ENCODE measurements around the gene RTN4RL1. TPM values are rescaled to one million over a fixed set of nuclear protein-coding genes. Genes with fewer than 3 reads are reported as not detected.

RTN4RL1 gene
- total RNA-seq, 4 donors from 2014 or later, result 7.3 to 12.6 (median 7.8) TPM

DNA sequence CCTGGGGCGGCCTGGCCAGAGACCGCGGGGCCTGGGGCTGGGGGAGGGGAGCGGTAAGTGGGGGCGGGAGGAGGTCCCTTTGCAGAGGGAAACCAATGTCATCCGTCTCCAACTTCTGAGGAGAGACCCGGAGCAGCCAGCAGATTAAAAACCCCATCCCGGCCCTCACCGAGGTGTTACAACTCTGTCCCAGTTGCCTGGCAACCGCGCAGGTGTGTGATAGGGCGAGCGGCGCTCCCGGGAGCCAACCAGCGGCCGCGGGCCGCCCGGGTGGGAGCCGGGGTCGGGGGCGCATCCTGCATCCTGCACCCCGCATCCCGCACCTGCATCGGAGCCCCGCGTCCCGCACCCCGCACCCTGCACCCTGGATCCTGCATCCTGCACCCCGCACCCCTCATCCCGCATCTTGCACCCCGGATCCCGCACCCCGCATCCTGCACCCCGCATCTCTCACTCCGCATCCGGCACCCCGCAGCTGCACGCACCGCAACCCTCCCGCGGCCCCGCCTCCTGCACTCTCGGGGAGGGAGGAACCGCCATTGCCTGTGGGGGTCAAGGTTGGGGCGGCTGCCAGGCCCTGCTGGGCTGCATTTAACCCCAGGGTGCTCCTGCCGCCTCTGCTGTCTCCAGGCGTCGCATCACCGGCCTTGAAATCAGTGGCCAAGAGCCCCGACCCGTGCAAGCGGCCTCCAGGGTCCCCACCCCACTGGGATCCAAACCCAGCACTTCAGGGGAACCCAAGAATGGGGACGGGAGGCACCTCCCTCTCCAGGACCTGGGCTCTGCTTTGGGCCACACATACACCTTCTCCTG is 47.3 kb downstream of the RTN4RL1 start:
- H3K4me1 ChIP-seq, result peaks cover 0 to 34% (median 0%) of the 10 kb centered on the region in 4 donors
- DNase-seq (ENCODE audit: low spot score in 2 of 2), result no peak
- H3K36me3 ChIP-seq, result no peaks in the 10 kb centered on the region
- WGBS, 2 donors, result 15 to 18% methylated on average over 19 to 51 of the region's 55 CpGs
- no peaks in the 10 kb centered on the region for H3K9me3 ChIP-seq
- H3K27me3 ChIP-seq, result peaks cover 0 to 37% of the 10 kb centered on the region in 2 donors
- no peak overlapping the region for H3K4me3 ChIP-seq
- H3K27ac ChIP-seq, result no peak overlapping the region
- TF ChIP-seq, protein P1, sequence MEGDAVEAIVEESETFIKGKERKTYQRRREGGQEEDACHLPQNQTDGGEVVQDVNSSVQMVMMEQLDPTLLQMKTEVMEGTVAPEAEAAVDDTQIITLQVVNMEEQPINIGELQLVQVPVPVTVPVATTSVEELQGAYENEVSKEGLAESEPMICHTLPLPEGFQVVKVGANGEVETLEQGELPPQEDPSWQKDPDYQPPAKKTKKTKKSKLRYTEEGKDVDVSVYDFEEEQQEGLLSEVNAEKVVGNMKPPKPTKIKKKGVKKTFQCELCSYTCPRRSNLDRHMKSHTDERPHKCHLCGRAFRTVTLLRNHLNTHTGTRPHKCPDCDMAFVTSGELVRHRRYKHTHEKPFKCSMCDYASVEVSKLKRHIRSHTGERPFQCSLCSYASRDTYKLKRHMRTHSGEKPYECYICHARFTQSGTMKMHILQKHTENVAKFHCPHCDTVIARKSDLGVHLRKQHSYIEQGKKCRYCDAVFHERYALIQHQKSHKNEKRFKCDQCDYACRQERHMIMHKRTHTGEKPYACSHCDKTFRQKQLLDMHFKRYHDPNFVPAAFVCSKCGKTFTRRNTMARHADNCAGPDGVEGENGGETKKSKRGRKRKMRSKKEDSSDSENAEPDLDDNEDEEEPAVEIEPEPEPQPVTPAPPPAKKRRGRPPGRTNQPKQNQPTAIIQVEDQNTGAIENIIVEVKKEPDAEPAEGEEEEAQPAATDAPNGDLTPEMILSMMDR (IDR thresholded peaks at IDR 0.05), result no peak
- TF ChIP-seq POLR2A (IDR thresholded peaks at IDR 0.05) (no peak), EP300 (IDR thresholded peaks at IDR 0.05) (no peak)

DNA sequence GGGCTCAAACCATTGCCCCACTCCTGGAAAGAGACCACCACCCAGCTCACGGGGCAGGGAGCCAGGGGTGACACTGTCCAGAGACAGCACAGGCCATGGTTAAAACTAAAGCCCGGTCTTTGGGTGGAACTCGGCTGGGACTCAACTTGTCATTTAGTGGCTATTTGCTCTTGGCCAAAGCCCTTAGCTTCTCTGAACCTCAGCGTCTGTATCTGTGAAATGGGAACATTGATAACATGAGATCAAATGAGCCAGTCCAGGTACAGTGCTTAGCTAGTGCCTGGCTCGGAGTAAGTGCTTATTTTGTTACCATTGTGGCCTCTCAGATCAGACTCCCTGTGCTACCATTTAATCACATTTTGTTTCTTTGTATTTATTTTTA is 48.5 kb downstream of the RTN4RL1 start:
- H3K36me3 ChIP-seq, result no peaks in the 10 kb centered on the region
- H3K9me3 ChIP-seq, result no peaks in the 10 kb centered on the region
- 83 to 85% methylated on average over 4 to 5 of the region's 5 CpGs for WGBS, 2 donors
- H3K27ac ChIP-seq, result no peak overlapping the region
- TF ChIP-seq, protein P1 (IDR thresholded peaks at IDR 0.05), result no peak
- TF ChIP-seq POLR2A (IDR thresholded peaks at IDR 0.05) (no peak), EP300 (IDR thresholded peaks at IDR 0.05) (no peak)
- no peak overlapping the region for H3K4me3 ChIP-seq
- H3K27me3 ChIP-seq, result peaks cover 0 to 37% of the 10 kb centered on the region in 2 donors
- H3K4me1 ChIP-seq, result peaks cover 0 to 41% (median 2%) of the 10 kb centered on the region in 4 donors
- DNase-seq (ENCODE audit: low spot score in 2 of 2), result no peak

DNA sequence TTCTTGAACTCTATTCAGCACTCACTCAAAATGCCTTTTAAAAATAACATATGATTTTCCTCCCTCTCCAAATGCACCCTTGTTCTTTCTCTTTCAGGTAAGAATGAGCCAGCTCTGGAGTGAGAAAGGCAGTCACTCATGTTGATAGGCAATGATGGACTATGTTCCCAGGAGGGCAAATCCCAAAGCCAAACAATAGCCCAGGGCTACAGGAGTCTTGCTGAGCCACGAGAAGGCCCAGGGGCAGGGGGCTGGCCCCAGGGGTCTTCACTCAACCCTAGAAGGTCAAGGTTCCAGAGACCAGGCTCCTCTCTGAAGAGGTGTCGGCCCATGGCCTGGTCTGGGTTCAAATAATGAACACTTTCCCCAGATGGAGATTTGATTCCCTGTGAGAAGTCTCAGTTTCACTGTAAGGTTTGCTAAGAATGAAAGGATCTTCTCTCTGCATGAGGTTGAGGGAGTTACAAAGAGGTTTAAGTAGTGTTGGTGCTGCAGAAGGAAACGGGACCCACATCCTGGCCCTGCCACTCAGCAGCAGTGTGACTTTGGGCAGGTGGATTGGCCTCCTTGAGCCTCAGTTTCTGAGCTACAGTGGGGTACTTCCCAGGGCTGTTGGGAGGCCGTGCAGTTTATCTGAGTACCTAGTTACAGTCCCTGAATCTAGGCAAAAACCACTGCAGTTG is 49.0 kb downstream of the RTN4RL1 start:
- H3K9me3 ChIP-seq, result no peaks in the 10 kb centered on the region
- H3K36me3 ChIP-seq, result no peaks in the 10 kb centered on the region
- H3K27ac ChIP-seq, result no peak overlapping the region
- H3K4me3 ChIP-seq, result no peak overlapping the region
- 70 to 71% methylated on average over 4 of the region's 4 CpGs for WGBS, 2 donors
- no peak for TF ChIP-seq EP300 (IDR thresholded peaks at IDR 0.05)
- TF ChIP-seq POLR2A (IDR thresholded peaks at IDR 0.05), result no peak
- TF ChIP-seq, protein P1 (IDR thresholded peaks at IDR 0.05), result no peak
- no peak for DNase-seq (ENCODE audit: low spot score in 2 of 2)
- H3K4me1 ChIP-seq, result peaks cover 0 to 37% (median 2%) of the 10 kb centered on the region in 4 donors
- peaks cover 0 to 37% of the 10 kb centered on the region in 2 donors for H3K27me3 ChIP-seq

DNA sequence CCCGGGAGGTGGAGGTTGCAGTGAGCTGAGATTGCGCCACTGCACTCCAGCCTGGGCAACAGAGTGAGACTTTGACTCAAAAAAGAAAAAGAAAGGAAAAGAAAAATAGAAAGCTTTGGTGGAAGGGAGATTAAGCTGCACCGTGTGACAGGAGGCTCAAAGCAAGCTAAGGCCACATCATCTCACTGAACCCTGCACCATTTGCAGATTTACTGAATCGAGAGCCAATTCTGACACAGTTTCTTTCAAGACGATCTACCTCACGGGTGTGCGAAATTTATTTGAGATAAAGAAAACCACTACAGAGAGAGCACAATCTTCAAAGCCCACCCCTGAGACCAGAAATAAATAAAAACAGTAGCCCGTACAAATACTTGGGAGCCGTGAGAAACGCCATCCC is 49.6 kb downstream of the RTN4RL1 start:
- Histone ChIP-seq H3K36me3 (no peaks in the 10 kb centered on the region), H3K9me3 (no peaks in the 10 kb centered on the region), H3K4me3 (no peak overlapping the region), H3K4me1 (peaks cover 0 to 37% (median 2%) of the 10 kb centered on the region in 4 donors), H3K27ac (no peak overlapping the region), H3K27me3 (peaks cover 0 to 37% of the 10 kb centered on the region in 2 donors)
- no peak for DNase-seq (ENCODE audit: low spot score in 2 of 2)
- WGBS, 2 donors, result 84 to 91% methylated on average over 10 of the region's 10 CpGs
- no peak for TF ChIP-seq EP300 (IDR thresholded peaks at IDR 0.05)
- TF ChIP-seq POLR2A (IDR thresholded peaks at IDR 0.05), result no peak
- TF ChIP-seq, protein P1 (IDR thresholded peaks at IDR 0.05), result no peak

Data from tibial nerve (tissue), 4 donors.